Lung (tissue), 12 donors: ENCODE measurements around the gene BTN3A1. TPM values are rescaled to one million over a fixed set of nuclear protein-coding genes. Genes with fewer than 3 reads are reported as not detected.

Source experiments
- ATAC-seq: fragments of 200-7000 bp; cut with Tn5 transposase; one replicate; pipeline ENCODE4 v1.9.1; 2020; ENCODE audit warnings: moderate number of reproducible peaks; ENCODE audit not compliant: insufficient read depth, low FRiP score
- DNase-seq, 3 donors: peaks; one replicate each; pipeline ENCODE4 v3.0.0-alpha.2; 2013 to 2017
- H3K27ac ChIP-seq, 2 donors: one replicate each; pipeline ENCODE4 v1.5.1; 2013; ENCODE audit warnings: mild to moderate bottlenecking in 2 of 2, moderate library complexity in 2 of 2, control low read depth in 1 of 2, inconsistent platforms in 1 of 2, low read depth in 1 of 2, low read length in 1 of 2
- H3K27me3 ChIP-seq, 3 donors: one replicate each; pipeline ENCODE4 v1.5.1; 2013; ENCODE audit warnings: low read length in 2 of 3; ENCODE audit not compliant: control insufficient read depth in 3 of 3, insufficient read depth in 3 of 3
- H3K36me3 ChIP-seq, 4 donors: one replicate each; pipeline ENCODE4 v1.5.1; 2013; ENCODE audit warnings: low read length in 4 of 4, mild to moderate bottlenecking in 1 of 4, moderate library complexity in 1 of 4; ENCODE audit not compliant: control insufficient read depth in 4 of 4, insufficient read depth in 4 of 4
- H3K4me1 ChIP-seq, 5 donors: one replicate each; pipeline ENCODE4 v1.5.1; 2013; ENCODE audit warnings: low read length in 5 of 5, mild to moderate bottlenecking in 2 of 5, moderate library complexity in 1 of 5; ENCODE audit not compliant: control insufficient read depth in 5 of 5, insufficient read depth in 5 of 5
- H3K4me3 ChIP-seq: one replicate; pipeline ENCODE4 v1.5.1; 2013; ENCODE audit warnings: mild to moderate bottlenecking, control low read depth, moderate library complexity
- H3K9ac ChIP-seq, 2 donors: one replicate each; pipeline ENCODE4 v1.5.1; 2013; ENCODE audit warnings: low read length in 2 of 2, control low read depth in 1 of 2; ENCODE audit not compliant: insufficient read depth in 1 of 2
- H3K9me3 ChIP-seq, 4 donors: one replicate each; pipeline ENCODE4 v1.5.1; 2013; ENCODE audit warnings: low read length in 3 of 4, mild to moderate bottlenecking in 1 of 4, moderate library complexity in 1 of 4; ENCODE audit not compliant: control insufficient read depth in 4 of 4, insufficient read depth in 3 of 4
- WGBS, 2 donors: extraction: QIAGEN DNeasy Blood & Tissue Kit; methylation state at CpG; one replicate each; pipeline ENCODE4 v1.1.7; 2013; 5-methylcytosine and 5-hydroxymethylcytosine counted together
- polyA plus RNA-seq, 2 donors: library from polyadenylated mRNA; stranded (reverse); fragments of 200-250 nt; gene quantifications; one replicate each; pipeline ENCODE4 v1.2.1, GENCODE V29; 2013
- total RNA-seq, 2 donors: library from RNA; depleted of rRNA in 1 of 2; stranded (reverse); fragments of >200 nt in 1 of 2; gene quantifications; one replicate each; pipeline ENCODE4 v1.2.1, GENCODE V29; 2014 to 2021
- TF ChIP-seq, protein P1 (sequence below): IDR thresholded peaks from 2 replicates; pipeline ENCODE4 v1.5.1; 2012; ENCODE audit warnings: mild to moderate bottlenecking; ENCODE audit errors: control extremely low read depth, extremely low read depth
- donor health status: control.
- donor health status: control.
- donor health status: Bipolar disorder and iron deficiency.
- donor health status: healthy.
- donor health status: DM: yes; HTN: yes; CAD: no.

BTN3A1 gene
- total and polyA plus RNA-seq, 4 donors = 14.4 to 60.1 (median 22.5) TPM

DNA sequence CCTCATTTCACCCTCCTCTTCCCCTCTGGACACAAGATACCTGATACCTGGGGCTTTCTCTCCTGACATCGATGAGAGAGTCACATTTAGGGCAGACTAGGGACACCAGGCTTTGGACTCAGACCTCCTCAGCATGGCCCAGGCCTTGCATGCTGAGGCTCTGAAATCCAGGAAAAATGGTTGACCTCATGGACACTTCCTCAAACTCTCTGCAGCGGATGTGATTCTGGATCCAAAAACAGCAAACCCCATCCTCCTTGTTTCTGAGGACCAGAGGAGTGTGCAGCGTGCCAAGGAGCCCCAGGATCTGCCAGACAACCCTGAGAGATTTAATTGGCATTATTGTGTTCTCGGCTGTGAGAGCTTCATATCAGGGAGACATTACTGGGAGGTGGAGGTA, 10.9 kb downstream of the BTN3A1 start:
- ATAC-seq (no peak), DNase-seq (no peak)
- no peaks in the 10 kb centered on the region for H3K4me1 ChIP-seq
- no peak overlapping the region for H3K9ac ChIP-seq
- H3K27me3 ChIP-seq = no peaks in the 10 kb centered on the region
- H3K36me3 ChIP-seq = peaks cover 11 to 28% (median 22%) of the 10 kb centered on the region in 4 donors
- H3K4me3 ChIP-seq = no peak overlapping the region
- WGBS, 2 donors = 94% methylated on average over 4 of the region's 4 CpGs
- no peaks in the 10 kb centered on the region for H3K9me3 ChIP-seq
- no peak overlapping the region for H3K27ac ChIP-seq
- TF ChIP-seq, protein P1, sequence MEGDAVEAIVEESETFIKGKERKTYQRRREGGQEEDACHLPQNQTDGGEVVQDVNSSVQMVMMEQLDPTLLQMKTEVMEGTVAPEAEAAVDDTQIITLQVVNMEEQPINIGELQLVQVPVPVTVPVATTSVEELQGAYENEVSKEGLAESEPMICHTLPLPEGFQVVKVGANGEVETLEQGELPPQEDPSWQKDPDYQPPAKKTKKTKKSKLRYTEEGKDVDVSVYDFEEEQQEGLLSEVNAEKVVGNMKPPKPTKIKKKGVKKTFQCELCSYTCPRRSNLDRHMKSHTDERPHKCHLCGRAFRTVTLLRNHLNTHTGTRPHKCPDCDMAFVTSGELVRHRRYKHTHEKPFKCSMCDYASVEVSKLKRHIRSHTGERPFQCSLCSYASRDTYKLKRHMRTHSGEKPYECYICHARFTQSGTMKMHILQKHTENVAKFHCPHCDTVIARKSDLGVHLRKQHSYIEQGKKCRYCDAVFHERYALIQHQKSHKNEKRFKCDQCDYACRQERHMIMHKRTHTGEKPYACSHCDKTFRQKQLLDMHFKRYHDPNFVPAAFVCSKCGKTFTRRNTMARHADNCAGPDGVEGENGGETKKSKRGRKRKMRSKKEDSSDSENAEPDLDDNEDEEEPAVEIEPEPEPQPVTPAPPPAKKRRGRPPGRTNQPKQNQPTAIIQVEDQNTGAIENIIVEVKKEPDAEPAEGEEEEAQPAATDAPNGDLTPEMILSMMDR = no peak

DNA sequence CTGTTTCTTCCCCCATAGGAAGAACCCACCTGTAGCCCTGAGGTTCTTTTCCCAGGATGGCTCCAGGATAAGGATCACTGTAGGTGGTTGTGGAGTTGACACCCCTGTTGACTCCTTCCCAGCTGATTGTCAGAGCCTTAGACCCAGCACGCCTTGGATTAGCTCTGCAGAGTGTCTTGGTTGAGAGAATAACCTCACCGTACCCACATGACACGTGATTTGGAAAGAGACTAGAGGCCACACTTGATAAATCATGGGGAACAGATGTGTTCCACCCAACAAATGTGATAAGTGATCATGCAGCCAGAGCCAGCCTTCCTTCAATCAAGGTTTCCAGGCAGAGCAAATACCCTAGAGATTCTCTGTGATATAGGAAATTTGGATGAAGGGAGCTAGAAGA, 12.2 kb downstream of the BTN3A1 start:
- ATAC-seq (no peak), DNase-seq (no peak)
- Histone ChIP-seq H3K27ac (no peak overlapping the region), H3K4me3 (no peak overlapping the region), H3K36me3 (peaks cover 11 to 24% (median 21%) of the 10 kb centered on the region in 4 donors), H3K4me1 (no peaks in the 10 kb centered on the region), H3K9ac (no peak overlapping the region), H3K27me3 (no peaks in the 10 kb centered on the region), H3K9me3 (no peaks in the 10 kb centered on the region)
- TF ChIP-seq, protein P1 = no peak
- WGBS, 2 donors = 92 to 93% methylated on average over 3 of the region's 3 CpGs

DNA sequence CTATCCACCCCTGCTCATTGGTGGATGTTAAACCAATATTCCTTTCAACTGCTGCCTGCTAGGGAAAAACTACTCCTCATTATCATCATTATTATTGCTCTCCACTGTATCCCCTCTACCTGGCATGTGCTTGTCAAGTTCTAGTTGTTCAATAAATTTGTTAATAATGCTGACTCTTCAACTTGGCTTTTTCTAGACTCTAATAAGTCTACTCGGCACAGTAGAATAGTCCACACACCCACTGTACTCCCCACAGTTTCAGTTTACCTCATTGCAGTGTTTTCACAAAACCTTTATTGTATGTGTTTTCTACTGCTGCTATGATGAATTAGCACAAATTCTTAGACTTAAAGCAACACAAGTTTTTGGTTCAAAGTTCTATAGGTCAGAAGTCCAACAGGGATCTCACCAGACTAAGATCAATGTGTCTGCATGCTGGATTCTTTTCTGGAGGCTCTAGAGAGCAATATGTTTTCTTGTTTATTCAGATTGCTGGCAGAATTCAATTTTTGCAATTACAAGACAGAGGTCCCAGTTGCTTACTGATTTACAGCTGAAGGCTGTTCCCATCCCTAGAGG, 13.1 kb downstream of the BTN3A1 start:
- Histone ChIP-seq H3K27me3 (no peaks in the 10 kb centered on the region), H3K4me3 (no peak overlapping the region), H3K36me3 (peaks cover 6 to 19% (median 15%) of the 10 kb centered on the region in 4 donors), H3K9me3 (no peaks in the 10 kb centered on the region), H3K4me1 (peaks cover 0 to 5% (median 0%) of the 10 kb centered on the region in 5 donors), H3K9ac (no peak overlapping the region), H3K27ac (no peak overlapping the region)
- ATAC-seq (no peak), DNase-seq (no peak)
- WGBS, 2 donors = 92 to 94% methylated on average over 1 of the region's 1 CpG
- TF ChIP-seq, protein P1 = no peak

DNA sequence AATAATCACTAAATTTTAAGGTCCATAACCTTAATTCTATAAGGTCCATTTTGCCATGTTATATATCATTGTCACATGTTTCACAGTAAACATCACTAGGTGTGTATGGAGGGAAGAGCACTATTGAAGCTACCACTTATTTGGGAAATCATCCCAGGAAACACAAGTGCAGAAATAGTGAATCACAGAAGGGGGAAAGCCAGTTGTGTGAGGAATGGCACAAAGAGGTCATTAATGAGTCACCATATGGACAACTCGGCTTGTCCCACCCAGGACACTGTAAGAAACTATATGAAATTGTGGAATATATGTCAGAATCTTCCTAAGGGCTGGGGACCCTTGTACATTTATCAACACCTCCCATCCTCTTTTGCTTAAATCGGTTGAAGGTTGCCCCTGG, 13.7 kb downstream of the BTN3A1 start:
- DNase-seq = no peak
- TF ChIP-seq, protein P1 = no peak
- Histone ChIP-seq H3K27ac (no peak overlapping the region), H3K36me3 (peaks cover 6 to 17% (median 15%) of the 10 kb centered on the region in 4 donors), H3K9me3 (no peaks in the 10 kb centered on the region), H3K9ac (no peak overlapping the region), H3K27me3 (no peaks in the 10 kb centered on the region), H3K4me3 (no peak overlapping the region), H3K4me1 (peaks cover 0 to 11% (median 0%) of the 10 kb centered on the region in 5 donors)
- WGBS, 2 donors = 61 to 98% methylated on average over 2 of the region's 2 CpGs
- ATAC-seq = no peak
